HUES6 (cell line): ENCODE data around the gene KLK7.

Source experiments
- H3K27ac ChIP-seq: 2 replicates; pipeline ENCODE4 v1.7.0; 2013; ENCODE audit warnings: low read depth, mild to moderate bottlenecking, low read length, inconsistent platforms
- H3K27me3 ChIP-seq: 2 replicates; pipeline ENCODE4 v1.6.1; 2013; ENCODE audit warnings: low read length; ENCODE audit not compliant: control insufficient read depth, insufficient read depth
- H3K36me3 ChIP-seq: 2 replicates; pipeline ENCODE4 v1.6.1; 2013; ENCODE audit warnings: low read length; ENCODE audit not compliant: control insufficient read depth, insufficient read depth
- H3K4me1 ChIP-seq: 2 replicates; pipeline ENCODE4 v1.6.1; 2013; ENCODE audit warnings: low read length; ENCODE audit not compliant: control insufficient read depth, insufficient read depth
- H3K4me3 ChIP-seq: 2 replicates; pipeline ENCODE4 v1.5.1; 2013; ENCODE audit warnings: low read depth, low read length
- H3K9ac ChIP-seq: one replicate; pipeline ENCODE4 v1.6.1; 2013; ENCODE audit warnings: mild to moderate bottlenecking, low read length
- H3K9me3 ChIP-seq: 2 replicates; pipeline ENCODE4 v1.6.1; 2013; ENCODE audit warnings: low read depth, low read length; ENCODE audit not compliant: control insufficient read depth, insufficient read depth

The KLK7 gene

GRCh38 chr19:50962245-50962644 lies 21.5 kb downstream of the KLK7 start:
- H3K4me1 ChIP-seq: no peaks in the 10 kb centered on the region
- no peak overlapping the region for H3K27ac ChIP-seq
- H3K4me3 ChIP-seq: no peak overlapping the region
- no peaks in the 10 kb centered on the region for H3K9me3 ChIP-seq
- H3K36me3 ChIP-seq: no peaks in the 10 kb centered on the region
- peaks cover 22% of the 10 kb centered on the region for H3K27me3 ChIP-seq
- no peak overlapping the region for H3K9ac ChIP-seq

GRCh38 chr19:50959731-50960500 lies 23.8 kb downstream of the KLK7 start:
- Histone ChIP-seq H3K27me3 (peaks cover 22% of the 10 kb centered on the region), H3K27ac (no peak overlapping the region), H3K9me3 (no peaks in the 10 kb centered on the region), H3K4me3 (no peak overlapping the region), H3K9ac (no peak overlapping the region), H3K4me1 (no peaks in the 10 kb centered on the region), H3K36me3 (no peaks in the 10 kb centered on the region)

GRCh38 chr19:50957587-50957986 lies 26.1 kb downstream of the KLK7 start:
- Histone ChIP-seq H3K36me3 (no peaks in the 10 kb centered on the region), H3K27me3 (peaks cover 14% of the 10 kb centered on the region), H3K9me3 (no peaks in the 10 kb centered on the region), H3K9ac (no peak overlapping the region), H3K27ac (no peak overlapping the region), H3K4me1 (peaks cover 3% of the 10 kb centered on the region), H3K4me3 (no peak overlapping the region)

- Histone ChIP-seq H3K27me3 (peaks cover 5% of the 10 kb centered on the region; the same call in 1 of the 2 replicates), H3K9ac (no peak within 1 kb of the TSS), H3K36me3 (no peaks in the 10 kb centered on the region), H3K27ac (no peak within 1 kb of the TSS), H3K4me3 (no peak within 1 kb of the TSS), H3K9me3 (no peaks in the 10 kb centered on the region), H3K4me1 (peaks cover 5% of the 10 kb centered on the region)
Measured at GRCh38 chr19:50952910-50953309, 30.8 kb downstream of the KLK7 start, which contains the start of gene KLK5. TSS of gene KLK5 (minus strand) at chr19:50953038. CDS start at chr19:50952657, 381 bp downstream.

- H3K4me1 ChIP-seq: peaks cover 5% of the 10 kb centered on the region
- H3K4me3 ChIP-seq: no peak overlapping the region
- H3K9ac ChIP-seq: no peak overlapping the region
- H3K27me3 ChIP-seq: peaks cover 5% of the 10 kb centered on the region; the same call in 1 of the 2 replicates
- no peaks in the 10 kb centered on the region for H3K36me3 ChIP-seq
- no peaks in the 10 kb centered on the region for H3K9me3 ChIP-seq
- H3K27ac ChIP-seq: no peak overlapping the region
Measured at GRCh38 chr19:50949861-50950260, 33.9 kb downstream of the KLK7 start.

GRCh38 chr19:50947123-50947522 lies 36.6 kb downstream of the KLK7 start:
- peaks cover 10% of the 10 kb centered on the region for H3K27me3 ChIP-seq
- no peak overlapping the region for H3K27ac ChIP-seq
- H3K36me3 ChIP-seq: no peaks in the 10 kb centered on the region
- H3K4me1 ChIP-seq: no peaks in the 10 kb centered on the region
- no peak overlapping the region for H3K9ac ChIP-seq
- 0 out of 2 replicates have a peak, but pooled peaks cover 2% of the 10 kb centered on the region for H3K9me3 ChIP-seq
- no peak overlapping the region for H3K4me3 ChIP-seq

GRCh38 chr19:50944795-50945194 lies 38.9 kb downstream of the KLK7 start:
- Histone ChIP-seq H3K27ac (no peak overlapping the region), H3K27me3 (peaks cover 10% of the 10 kb centered on the region), H3K9me3 (peaks cover 6% of the 10 kb centered on the region; the same call in 1 of the 2 replicates), H3K4me3 (no peak overlapping the region), H3K4me1 (no peaks in the 10 kb centered on the region), H3K9ac (no peak overlapping the region), H3K36me3 (no peaks in the 10 kb centered on the region)

- Histone ChIP-seq H3K36me3 (no peaks in the 10 kb centered on the region), H3K9me3 (peaks cover 6% of the 10 kb centered on the region; the same call in 1 of the 2 replicates), H3K9ac (no peak overlapping the region), H3K27ac (no peak overlapping the region), H3K4me3 (no peak overlapping the region), H3K4me1 (no peaks in the 10 kb centered on the region), H3K27me3 (peaks cover 5% of the 10 kb centered on the region)
Measured at GRCh38 chr19:50943074-50943828, 40.5 kb downstream of the KLK7 start.

- Histone ChIP-seq H3K9ac (no peak overlapping the region), H3K9me3 (peaks cover 6% of the 10 kb centered on the region; the same call in 1 of the 2 replicates), H3K4me3 (no peak overlapping the region), H3K27me3 (peaks cover 5% of the 10 kb centered on the region), H3K36me3 (no peaks in the 10 kb centered on the region), H3K4me1 (no peaks in the 10 kb centered on the region), H3K27ac (no peak overlapping the region)
Measured at GRCh38 chr19:50939596-50939995, 44.1 kb downstream of the KLK7 start.

GRCh38 chr19:50933640-50934039 lies 50.1 kb downstream of the KLK7 start:
- Histone ChIP-seq H3K9me3 (no peaks in the 10 kb centered on the region), H3K4me1 (no peaks in the 10 kb centered on the region), H3K27ac (no peak overlapping the region), H3K36me3 (no peaks in the 10 kb centered on the region), H3K9ac (no peak overlapping the region), H3K4me3 (no peak overlapping the region), H3K27me3 (peaks cover 19% of the 10 kb centered on the region)

GRCh38 chr19:50932690-50933083 lies 51.0 kb downstream of the KLK7 start:
- Histone ChIP-seq H3K36me3 (no peaks in the 10 kb centered on the region), H3K27me3 (peaks cover 20% of the 10 kb centered on the region), H3K9me3 (no peaks in the 10 kb centered on the region), H3K4me3 (no peak overlapping the region), H3K4me1 (no peaks in the 10 kb centered on the region), H3K9ac (no peak overlapping the region), H3K27ac (no peak overlapping the region)
